ENCODE data around the gene LAMA2.

- TF ChIP-seq POLR2AphosphoS5 (IDR thresholded peaks at IDR 0.05; ENCODE audit: low read depth, low read length) = no peak
- TF ChIP-seq CTCF (IDR thresholded peaks at IDR 0.05) = no peak
- TF ChIP-seq SIN3A (IDR thresholded peaks at IDR 0.05; ENCODE audit: borderline replicate concordance, insufficient read depth, low read depth, low read length) = no peak
- TF ChIP-seq REST (IDR thresholded peaks at IDR 0.05; ENCODE audit: insufficient read depth in 1 of 2, low read depth in 2 of 2, low read length in 1 of 2) = no peak
Observed at GRCh38 chr6:129345890-129346289, 463.0 kb downstream of the LAMA2 start.
